GM19351 (cell line): ENCODE results near the gene CCL17.
"Not testable (repeated sequence)": the region's sequence is repeated elsewhere in the genome, so short reads cannot be mapped to it uniquely, and the experiment has no call there.

Experiments used
- ATAC-seq: cut with Tn5 transposase; IDR thresholded peaks from one replicate; pipeline ENCODE4 v1.9.1; 2021; ENCODE audit warnings: mild to moderate bottlenecking, moderate library complexity; ENCODE audit not compliant: unreplicated experiment

Gene CCL17

DNA sequence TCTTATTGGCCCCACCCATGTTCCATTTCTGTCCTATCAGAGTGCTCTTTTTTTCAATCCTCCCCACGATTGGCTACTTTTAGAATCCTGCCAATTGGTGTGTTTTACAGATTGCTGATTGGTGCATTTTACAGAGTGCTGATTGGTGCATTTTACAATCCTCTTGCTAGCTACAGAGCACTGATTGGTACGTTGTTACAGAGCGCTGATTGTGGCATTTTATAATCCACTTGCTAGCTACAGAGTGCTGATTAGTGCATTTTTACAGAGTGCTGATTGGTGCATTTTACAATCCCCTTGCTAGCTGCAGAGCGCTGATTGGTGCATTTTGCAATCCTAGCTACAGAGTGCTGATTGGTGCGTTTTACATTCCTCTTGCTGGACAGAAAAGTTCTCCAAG is 9.5 kb upstream of the CCL17 start:
- ATAC-seq = no peak

DNA sequence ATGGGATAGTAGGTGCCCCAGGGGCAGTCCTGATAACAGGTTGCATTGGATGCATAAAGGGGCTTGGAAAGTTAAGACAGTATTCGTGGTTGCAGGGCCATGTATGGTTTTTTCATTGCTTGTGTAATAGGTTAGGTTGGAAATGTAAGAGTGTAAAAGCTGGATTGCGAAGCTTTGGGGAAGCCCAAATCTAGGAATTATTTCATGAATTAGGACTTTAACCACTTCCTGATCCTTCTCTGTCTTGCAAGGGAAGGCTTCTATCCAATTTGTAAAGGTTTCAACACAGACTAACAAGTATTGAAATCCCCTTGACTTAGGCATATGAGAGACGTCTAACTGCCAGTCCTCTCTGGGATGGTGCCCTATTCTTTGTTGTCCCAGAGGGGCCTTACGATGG is 7.8 kb upstream of the CCL17 start:
- no peak for ATAC-seq

DNA sequence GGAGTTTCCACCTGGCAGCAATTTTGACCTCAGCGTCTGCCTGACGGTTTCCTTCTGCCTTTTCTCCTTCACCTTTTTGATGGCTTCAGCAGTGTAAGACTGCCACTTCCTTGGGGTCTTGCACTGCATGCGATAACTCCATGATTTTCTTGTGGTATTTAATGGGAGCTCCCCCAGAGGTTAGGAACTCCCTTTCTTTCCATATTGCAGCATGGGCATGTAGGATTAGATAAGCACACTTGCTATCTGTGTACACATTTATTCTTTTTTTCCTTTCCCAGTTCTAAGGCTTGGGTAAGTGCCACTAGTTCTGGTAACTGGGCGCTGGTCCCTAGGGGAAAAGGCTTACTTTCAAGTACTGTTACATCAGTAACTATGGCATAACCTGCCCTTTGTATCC is 7.1 kb upstream of the CCL17 start:
- ATAC-seq = not testable (repeated sequence)

DNA sequence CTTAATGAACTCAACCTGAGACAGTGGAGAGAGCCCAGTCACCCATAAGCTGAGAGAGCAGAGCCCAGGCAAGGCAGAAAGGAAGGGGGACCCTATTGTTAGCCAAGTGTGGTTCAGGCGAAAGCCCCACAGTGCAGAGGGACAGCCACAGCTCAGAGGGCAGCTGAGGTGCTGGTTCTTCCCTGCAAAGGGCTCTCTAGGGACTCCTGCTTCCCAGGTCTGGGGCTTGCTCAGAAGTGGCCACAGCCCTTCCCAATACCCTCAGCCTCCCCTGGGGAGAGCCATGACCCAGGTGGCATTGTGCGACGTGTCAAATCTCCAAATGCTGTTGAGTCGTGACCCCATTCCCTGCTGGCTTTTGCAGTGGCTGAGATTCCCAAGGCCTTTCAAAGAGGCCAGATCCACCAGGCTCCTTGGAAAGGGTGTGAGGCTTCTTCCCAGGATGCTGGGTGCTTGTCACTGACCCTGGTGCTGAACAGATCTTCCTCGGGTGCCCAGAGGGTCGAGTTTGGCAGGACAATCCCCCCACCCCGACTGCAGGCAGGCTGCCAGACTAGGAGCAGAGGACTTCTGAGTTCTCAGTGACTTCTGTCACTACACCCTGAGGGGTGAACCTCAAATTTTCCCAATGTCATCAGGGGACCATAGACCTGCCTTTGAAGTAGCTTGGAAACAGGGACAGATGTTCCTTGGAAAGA is 2.5 kb upstream of the CCL17 start:
- no peak for ATAC-seq

DNA sequence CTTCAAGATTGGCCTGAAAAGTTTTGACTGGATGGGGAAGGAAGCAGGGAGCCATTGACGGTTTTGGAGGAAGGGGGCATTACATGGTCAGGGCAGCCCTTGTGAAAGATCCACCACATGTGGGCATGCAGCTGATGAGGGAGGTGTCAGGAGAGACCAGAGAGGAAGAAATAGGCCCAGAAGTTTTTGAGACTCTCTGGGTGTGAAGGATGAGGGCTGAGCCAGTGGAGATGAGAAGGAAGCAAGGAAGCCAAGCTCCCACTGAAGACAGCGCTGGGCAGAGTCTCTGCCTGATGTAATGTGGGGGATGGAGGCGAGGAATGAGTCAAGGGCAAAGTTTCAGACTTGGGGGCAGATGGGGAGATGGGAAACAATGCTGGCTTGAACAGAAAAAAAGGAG is 530 bp downstream of the CCL17 start:
- ATAC-seq = no peak

DNA sequence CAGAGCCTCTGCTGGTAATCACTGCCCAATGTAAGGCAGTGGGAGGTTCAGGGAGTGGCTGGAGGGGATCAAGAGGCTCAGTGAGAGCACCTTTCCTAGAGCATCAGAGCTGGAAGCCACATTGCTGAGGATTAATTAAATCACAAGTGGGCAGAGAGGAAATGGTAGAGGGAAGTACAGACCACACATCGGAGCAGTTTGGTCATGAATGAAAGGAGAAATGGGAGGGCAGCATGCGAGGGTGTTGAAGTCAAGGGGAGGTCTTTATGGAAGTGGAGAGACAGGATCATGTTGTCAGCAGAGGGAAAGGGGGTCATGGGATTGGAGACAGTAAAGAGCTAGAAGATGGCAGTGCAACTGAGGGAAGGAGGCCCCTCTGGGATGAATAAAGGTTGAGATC is 2.3 kb downstream of the CCL17 start:
- ATAC-seq = no peak

DNA sequence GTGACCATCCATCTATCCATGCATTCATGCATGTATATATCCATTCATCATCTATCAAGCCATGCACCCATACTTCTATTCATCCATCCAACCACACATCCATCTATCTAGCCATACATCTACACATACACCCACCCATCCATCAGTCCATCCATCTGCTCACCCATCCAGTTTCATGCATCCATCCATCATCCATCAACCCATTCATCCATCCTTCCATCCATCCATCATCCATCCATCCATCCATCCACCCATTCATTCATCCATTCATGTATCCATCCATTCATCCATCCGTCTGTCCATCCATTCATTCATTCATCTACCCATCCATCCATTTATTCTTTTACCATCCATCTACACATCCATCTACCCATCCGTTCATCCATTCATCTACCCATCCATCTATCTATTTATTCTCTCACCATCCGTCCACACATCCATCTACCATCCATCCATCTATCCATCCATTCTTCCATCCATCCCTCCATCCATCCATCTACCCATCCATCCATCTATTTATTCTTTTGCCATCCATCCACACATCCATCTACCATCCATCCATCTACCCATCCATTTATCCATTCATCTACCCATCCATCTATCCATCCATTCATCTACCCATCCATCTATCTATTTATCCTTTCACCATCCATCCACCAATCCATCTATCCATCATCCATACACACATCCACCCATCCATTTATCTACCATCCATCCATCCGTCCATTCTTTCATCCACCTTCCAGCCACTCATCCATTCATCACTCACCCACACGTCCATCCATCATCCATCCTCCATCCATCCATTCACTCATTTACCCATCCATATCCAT is 3.2 kb downstream of the CCL17 start:
- no peak for ATAC-seq

DNA sequence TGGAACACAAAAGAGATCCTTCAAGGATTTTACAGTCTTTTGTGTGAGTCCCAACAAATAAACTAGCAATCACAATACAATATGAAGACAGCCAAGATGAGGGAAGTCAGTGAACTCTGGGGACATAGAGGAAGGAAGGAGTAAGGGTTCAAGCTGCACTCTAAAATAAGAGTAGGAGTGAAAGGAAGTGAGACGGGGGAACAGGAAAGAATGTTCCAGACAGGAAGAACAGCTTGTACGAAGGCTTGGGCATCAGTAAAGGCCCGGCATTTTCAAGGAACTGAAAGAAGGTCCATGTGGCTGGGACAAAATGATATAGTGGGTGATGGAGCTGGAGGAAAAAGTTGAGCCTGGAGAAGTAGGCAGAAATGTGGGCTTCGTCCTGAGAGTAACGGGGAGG is 4.5 kb downstream of the CCL17 start:
- no peak for ATAC-seq

DNA sequence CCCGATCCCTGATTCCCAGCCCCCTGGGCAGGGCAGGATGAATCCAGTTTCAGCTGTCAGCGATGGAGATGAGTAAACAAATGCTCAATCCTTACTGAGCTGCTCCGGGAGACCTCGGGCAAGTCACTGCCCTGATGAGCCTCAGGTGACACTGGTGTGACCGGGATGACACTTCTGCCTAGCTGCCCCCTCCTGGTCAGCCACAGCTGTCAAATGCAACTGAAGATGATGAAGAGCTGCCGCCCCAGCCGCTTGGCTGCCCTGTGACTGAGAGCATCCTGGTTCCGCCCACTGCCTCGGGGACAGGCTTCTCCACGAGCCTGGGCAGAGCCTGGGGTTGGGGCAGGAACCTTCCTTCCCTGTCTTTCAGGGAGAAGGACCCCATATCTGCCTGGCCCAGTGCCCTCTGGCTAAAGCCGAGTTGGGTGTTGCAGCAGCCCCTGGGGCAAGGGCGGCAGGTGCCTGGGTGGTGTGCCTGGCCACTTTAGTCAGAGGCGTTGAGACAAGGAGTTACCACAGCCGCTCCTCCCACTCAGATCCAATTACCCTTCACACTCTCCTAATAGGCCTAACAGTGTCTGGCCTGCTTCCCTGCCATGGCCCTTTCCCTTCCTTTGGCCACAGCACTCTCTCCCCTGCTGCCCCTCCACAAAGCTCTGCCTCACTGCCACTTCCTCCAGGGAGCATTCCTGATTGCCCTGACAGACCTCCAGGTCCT is 5.5 kb downstream of the CCL17 start:
- ATAC-seq = no peak

DNA sequence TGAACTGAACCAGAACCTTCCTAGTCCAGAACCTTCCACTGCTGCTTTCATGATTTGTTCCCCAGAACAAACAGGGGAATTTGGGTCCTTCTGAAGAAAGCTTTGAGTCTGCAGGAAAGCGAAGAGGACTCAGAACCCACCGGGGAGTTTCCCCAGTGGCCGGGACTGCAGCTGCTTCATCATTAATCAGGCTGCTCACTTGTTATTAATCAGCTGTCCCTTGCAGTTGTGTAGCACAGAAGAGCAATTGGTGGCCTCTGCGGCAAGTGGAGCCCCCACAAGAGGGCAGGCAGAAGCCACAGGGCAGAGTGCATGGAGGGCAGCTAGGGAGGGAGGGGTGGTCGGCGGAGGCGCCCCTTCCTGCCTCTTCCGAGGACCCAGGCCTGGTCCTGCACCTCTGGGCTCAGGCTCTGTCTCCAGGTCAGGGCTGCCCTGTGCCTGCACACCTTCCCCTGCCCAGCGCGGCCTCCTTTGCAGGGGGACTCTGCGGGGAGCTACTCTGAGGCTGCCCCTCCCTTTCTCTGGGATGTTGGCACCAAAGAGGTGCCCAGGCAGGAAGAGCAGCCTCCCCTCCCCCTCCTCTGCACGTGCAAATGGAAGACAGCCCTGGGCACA is 6.9 kb downstream of the CCL17 start:
- ATAC-seq = no peak

DNA sequence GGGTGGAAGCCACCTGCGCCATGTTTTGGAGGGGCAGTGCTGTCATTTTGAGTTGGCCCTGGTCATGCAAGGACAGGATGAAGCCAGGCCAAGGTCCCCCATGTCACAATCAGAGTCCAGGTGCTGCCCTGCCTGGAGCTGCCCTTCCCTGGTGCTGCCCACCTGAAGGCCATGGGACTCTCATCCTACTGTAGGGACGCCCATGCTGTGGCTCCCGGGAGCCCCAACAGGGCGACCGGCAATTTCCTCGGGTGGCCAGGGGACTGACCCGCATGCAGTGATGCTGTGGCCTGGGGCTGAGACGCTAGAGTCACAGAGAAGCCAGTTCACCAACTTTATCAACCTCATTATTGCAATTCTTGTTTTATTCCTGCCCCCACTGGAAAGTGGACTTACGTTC is 8.0 kb downstream of the CCL17 start:
- ATAC-seq = no peak

DNA sequence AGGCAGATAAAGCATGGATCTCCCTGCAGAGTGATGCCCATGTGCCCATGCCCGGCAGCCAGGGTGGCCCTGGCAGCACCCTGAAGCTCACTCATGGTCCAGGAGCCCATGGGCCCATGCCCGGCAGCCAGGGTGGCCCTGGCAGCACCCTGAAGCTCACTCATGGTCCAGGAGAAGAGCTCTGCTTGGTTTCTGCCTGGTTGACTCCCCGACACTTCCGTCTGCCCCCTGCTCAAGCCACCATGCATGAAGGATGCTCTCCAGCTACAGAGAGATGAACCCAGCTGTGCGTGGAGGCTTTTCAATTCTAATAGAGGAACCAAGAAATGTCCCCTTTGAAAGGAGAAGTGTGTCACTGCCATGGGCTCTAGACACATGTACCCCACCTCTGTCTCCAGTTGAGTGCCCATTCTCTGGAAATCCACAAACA is 8.7 kb downstream of the CCL17 start:
- peak; percentile 84 for ATAC-seq

DNA sequence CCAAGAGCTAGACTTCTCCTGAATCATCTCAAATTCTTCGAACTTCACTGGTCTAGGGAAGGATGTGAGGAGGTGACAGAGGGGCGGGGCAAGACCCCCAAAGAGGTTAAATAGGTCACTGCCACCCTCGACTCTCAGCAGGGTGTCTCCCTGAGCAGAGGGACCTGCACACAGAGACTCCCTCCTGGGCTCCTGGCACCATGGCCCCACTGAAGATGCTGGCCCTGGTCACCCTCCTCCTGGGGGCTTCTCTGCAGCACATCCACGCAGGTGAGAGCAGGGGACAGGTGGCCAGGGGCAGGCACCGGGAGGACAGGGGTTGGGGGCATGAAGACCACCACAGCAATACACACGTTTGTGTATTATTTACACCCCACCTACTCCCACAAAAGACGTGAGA is 9.2 kb downstream of the CCL17 start:
- ATAC-seq = peak; percentile 12

DNA sequence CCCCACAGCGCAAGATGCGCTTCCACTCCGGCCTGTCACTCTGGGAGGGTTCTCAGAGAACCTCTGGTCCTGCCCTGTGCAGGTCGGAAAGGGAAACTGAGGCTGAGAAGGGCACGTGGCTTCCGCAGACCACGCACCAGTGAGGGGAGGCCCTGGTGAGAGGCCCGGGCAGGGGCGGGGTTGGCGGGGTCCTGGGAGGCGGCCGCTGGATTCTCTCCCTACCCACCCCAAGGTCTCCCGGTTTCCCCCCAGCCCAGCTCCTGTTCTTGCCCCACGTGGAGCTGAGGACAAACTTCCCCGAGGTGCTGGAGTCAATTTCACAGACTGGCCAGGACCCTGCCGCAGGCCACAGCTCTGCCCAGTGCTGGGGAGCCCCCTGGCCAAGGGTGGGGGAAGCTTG is 11.5 kb downstream of the CCL17 start:
- no peak for ATAC-seq

DNA sequence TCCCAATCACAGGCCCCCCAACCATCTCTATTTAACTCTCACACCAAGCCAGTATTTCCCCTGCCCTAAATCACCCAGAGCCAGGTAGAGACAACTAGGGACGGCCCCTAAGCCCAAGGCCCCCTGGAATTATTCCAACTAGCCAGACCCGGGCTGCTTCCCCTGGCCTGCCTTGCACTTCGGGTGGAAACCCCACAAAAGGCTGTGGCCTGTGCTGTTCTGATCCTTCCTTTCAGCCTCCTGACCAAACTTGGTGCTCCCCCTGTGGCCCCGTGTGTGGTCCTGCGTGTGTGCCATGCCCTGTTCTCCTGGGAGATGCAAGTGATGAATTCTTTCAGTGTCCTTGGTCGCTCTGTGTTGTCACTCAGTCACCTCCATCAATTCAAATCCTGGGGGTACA is 14.9 kb downstream of the CCL17 start:
- ATAC-seq = no peak

DNA sequence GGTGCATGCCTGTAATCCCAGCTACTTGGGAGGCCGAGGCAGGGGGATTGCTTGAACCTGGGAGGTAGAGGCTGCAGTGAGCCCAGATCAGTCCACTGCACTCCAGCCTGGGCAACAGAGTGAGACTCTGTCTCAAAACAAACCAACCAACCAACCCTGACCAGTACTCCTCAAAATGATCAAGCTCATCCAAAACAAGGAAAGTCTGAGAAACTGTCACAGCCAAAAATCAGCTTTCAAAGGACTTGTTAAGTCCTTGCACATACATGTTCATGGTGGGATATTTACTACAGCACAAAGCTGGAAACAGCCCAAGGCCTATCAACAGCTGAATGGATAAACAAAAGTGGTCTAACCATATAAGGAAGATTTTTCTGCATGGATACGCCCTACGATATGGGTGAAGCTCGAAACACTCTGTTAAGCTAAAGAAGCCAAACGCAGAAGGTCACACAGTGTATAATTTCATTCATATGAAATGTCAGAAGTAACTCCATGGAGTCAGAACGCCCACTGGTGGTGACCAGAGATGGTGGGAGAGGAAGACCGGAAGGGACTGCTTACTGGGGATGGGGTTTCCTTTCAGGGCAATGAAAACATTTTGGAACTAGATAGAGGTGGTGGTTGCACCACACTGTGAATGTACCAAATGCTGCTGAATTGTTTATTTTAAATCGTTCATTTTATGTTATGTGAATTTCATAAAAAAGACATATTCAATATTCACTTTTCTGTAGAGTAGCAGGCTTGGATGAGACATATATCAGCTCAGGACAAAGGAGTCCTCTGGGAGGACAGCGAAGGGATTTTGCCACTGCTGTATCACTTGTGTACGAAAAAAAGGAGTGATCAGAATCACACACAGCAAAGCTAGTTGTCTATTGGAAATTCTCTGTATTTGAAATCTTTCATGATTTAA is 17.7 kb downstream of the CCL17 start:
- ATAC-seq = no peak

DNA sequence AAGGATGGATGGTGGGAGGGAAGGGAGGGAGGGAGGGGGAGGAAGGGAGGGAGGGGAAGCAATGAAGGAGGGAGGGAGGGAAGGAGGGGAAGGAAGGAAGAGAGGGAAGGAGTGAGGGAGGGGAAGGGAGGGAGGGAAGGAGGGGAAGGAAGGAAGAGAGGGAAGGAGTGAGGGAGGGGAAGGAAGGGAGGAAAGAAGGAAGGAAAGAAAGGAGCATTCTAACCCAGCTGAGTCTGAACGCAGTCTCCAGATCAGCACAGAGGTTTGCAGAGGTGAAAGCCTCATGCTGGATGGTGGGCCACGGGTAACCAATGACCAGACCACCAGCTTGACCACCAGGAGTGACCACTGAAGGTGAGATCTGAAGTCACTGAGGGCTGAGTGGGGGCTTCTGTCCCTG is 18.6 kb downstream of the CCL17 start:
- no peak for ATAC-seq

DNA sequence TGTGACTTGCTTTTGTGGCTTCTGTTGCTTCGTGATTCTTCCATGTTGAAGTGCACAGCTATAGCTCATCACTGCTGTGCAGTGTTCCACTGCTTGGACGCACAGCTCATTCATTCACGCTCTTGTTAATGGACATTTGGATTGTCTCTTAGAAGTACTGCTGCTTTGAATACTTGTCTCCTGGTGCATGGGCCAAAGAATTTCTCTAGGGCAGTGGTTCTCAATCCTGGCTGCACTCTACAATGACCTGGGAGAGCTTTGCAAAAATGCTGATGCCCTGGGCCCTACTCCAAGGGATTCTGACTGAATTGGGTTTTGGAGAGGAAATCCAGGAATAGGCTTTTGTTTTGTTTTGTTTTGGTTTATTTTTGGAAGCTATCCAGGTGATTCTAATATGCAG is 20.0 kb downstream of the CCL17 start:
- no peak for ATAC-seq

DNA sequence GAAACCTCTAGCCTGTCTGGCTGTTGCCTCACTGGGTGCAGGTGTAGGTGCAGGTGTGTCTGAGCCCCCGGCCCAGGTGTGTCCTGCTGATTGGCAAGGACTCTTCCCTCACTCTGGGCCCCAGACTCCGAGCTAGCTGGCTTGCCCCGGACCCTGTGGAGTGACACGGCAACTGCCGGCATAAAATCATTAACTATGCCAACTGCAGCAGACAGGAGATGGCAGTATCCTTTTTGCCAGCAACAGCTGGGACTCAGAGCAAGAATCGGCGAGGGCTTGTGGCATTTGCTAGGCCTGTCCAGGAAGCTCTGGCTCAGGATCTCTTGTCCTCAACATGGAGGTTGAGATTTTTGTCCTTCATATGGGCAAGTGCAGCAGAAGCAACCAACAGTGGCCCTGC is 21.8 kb downstream of the CCL17 start:
- ATAC-seq = no peak

DNA sequence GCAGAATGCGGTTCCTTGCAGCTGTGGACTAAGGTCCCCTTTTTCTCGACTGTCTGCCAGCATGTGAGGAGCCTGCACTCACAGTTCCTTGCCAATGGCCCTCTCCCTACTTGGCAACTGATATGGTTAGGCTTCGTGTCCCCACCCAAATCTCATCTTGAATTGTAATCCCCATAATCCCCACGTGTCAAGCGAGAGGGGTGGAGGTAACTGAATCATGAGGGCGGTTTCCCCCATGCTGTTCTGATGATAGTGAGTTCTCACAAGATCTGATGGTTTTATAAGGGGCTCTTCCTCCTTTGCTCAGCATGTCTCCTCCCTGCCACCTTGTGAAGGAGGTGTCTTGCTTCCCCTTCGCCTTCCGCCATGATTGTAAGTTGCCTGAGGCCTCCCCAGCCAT is 22.7 kb downstream of the CCL17 start:
- ATAC-seq = no peak
